Epithelial cell of esophagus (primary cell): ENCODE data around the gene GPRIN3.
A peak's percentile ranks its signal among the peaks of the same experiment; 100 is the strongest.

Source experiments
- DNase-seq: peaks from one replicate; pipeline ENCODE4 v3.0.0; 2010; ENCODE audit warnings: low read depth
- H3K4me3 ChIP-seq: 2 replicates; pipeline ENCODE4 v1.5.1; 2011; ENCODE audit warnings: mild to moderate bottlenecking, low read length, control low read depth
- CTCF ChIP-seq: IDR thresholded peaks from 2 replicates; pipeline ENCODE4 v1.5.1; 2011; ENCODE audit warnings: low read depth, mild to moderate bottlenecking, low read length, control low read depth, inconsistent platforms; ENCODE audit not compliant: insufficient read depth; ENCODE audit errors: missing control alignments

The GPRIN3 gene

GRCh38 chr4:89230271-89230670 is 77.3 kb downstream of the GPRIN3 start:
- no peak for DNase-seq
- H3K4me3 ChIP-seq: no peak overlapping the region
- no peak for TF ChIP-seq CTCF

DNA sequence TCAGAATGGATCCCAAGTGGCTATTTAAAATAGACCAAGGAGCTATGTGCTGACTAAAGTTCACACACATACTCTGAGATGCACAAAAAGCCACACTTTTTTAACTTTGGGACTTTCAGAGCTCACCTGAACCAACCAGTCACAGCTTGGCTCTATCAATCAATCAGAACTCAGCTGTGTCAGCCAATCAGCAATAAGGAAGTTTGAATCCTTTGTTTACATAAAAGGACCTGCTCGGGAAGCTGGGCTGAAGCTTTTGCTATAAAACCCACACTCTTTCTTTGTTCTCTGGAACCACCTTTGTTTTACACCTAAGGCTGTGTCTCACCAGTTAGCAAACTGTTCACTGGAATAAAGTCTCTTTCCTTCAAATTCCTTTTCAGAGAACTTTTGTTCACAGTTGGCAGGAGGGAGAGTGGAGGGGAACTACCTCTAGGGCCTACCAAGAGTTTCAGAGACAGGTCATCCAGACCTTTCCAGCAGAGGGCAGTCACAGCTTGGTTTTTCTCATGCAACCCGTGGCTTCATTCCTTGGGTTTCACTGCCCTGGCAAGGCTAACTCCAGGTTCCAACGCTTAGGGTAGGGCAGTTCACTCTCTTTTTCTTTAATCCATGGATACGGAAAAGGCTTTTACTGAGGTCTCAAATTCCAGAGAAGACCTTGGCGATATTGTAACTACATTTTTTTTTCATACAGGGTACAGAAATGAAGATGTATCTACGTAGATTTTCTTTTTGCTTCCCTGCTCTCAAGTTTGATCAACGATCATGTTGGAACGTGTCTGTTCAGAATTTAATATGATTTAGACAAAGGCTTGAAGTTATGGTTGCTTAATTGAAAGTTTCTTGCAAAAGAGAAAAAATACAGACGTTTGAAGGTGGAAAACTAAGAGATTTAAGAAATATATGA is 80.7 kb downstream of the GPRIN3 start:
- DNase-seq: peak; percentile 88
- TF ChIP-seq CTCF: peak; percentile 84
- peak overlapping the region; percentile 24 for H3K4me3 ChIP-seq

DNA sequence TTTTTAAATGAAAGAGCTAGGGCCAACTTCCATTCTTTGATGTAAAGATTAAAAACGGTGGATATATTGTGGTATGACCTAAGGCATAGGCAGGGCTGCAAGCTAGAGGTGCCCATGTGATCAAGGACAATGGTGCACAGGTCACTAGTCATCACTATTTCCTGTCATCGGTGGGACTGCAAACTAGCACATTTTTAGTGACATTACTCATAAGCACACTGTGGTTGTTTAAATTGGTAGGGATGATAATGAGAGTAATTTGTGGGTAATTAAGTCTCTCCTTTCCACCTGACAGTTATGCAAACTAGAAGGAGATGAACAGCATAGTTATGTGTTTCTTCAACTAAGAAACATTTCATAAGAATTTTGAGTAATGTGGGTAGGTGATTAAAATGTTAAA is 85.4 kb downstream of the GPRIN3 start:
- H3K4me3 ChIP-seq: no peak overlapping the region
- DNase-seq: peak; percentile 27
- TF ChIP-seq CTCF: no peak

- no peak overlapping the region for H3K4me3 ChIP-seq
- no peak for DNase-seq
- TF ChIP-seq CTCF: no peak
Observed at GRCh38 chr4:89221167-89221867, 86.3 kb downstream of the GPRIN3 start.

- no peak for TF ChIP-seq CTCF
- no peak overlapping the region for H3K4me3 ChIP-seq
- DNase-seq: no peak
Observed at GRCh38 chr4:89218587-89218986, 89.0 kb downstream of the GPRIN3 start.

GRCh38 chr4:89217604-89218003 is 90.0 kb downstream of the GPRIN3 start:
- DNase-seq: no peak
- TF ChIP-seq CTCF: no peak
- H3K4me3 ChIP-seq: no peak overlapping the region
